K562 (cell line): Measurements from ENCODE around the gene RGS6. TPM values are rescaled to one million over a fixed set of nuclear protein-coding genes. Genes with fewer than 3 reads are reported as not detected.

Experiments used
- ATAC-seq: fragments of 200-7000 bp; cut with Tn5 transposase; 3 replicates; pipeline ENCODE4 v1.9.1; 2020; ENCODE audit warnings: moderate library complexity
- BruUV-seq: library from RNA; stranded (reverse); fragments of 400-500 nt; replicated peaks from 2 replicates; lab custom pipeline; 2021; lab: Mats Ljungman, UMichigan
- CTCF ChIA-PET: fragments of 300-600 bp; formaldehyde crosslinking; extraction: SDS; loops from one replicate; lab custom pipeline; 2021; ENCODE audit warnings: low intra/inter-chr PET ratio; lab: Yijun Ruan, JAX
- POLR2A ChIA-PET: fragments of 300-600, 350-650 bp; sonication (Branson Sonifier 250); formaldehyde crosslinking; extraction: SDS; loops from one replicate; lab custom pipeline; 2021; ENCODE audit warnings: antibody characterized with exemption, inconsistent platforms; lab: Yijun Ruan, JAX
- DNase-seq, 4 experiments: peaks; one replicate each; pipeline versions ENCODE4 v3.0.0 to v3.0.0-alpha.2; 2011 to 2018; ENCODE audit warnings: low spot score in 3 of 4, mixed read lengths in 3 of 4; ENCODE audit errors: extremely low read depth in 1 of 4
- FAIRE-seq: peaks from 2 replicates; lab custom pipeline; 2011; peaks lifted over from hg19 to GRCh38; lab: Jason Lieb, UNC
- H2AFZ ChIP-seq: 2 replicates; pipeline ENCODE4 v1.6.0; 2011; ENCODE audit warnings: low read depth, low read length, control low read depth, inconsistent platforms
- H3K27ac ChIP-seq: fragments of 200-600 bp; 3 replicates; pipeline ENCODE4 v1.8.0; 2011; ENCODE audit warnings: low read depth, mild to moderate bottlenecking, control low read depth, inconsistent platforms, low read length, moderate library complexity, mixed read lengths; ENCODE audit errors: extremely low read depth
- H3K27me3 ChIP-seq, 2 experiments: fragments of 300-600 bp in 1 of 2; 2 replicates in 1 of 2; 3 replicates in 1 of 2; pipeline versions ENCODE4 v1.6.0 to v1.8.0; 2011; ENCODE audit warnings: inconsistent platforms in 2 of 2, low read length in 2 of 2, mild to moderate bottlenecking in 1 of 2, mixed read lengths in 1 of 2, moderate library complexity in 1 of 2; ENCODE audit not compliant: control insufficient read depth in 2 of 2, insufficient read depth in 2 of 2
- H3K36me3 ChIP-seq: fragments of 300-600 bp; 3 replicates; pipeline ENCODE4 v1.8.0; 2011; ENCODE audit warnings: mild to moderate bottlenecking, low read length, inconsistent platforms; ENCODE audit not compliant: control insufficient read depth, insufficient read depth
- H3K4me1 ChIP-seq, 2 experiments: fragments of 200-600 bp in 1 of 2; replicated peaks in 1 of 2; 2 replicates in 1 of 2; 3 replicates in 1 of 2; pipeline versions ENCODE4 v1.5.1 to v1.8.0; 2011; ENCODE audit warnings: inconsistent platforms in 2 of 2, low read length in 2 of 2, mild to moderate bottlenecking in 1 of 2, mixed read lengths in 1 of 2, moderate library complexity in 1 of 2; ENCODE audit not compliant: control insufficient read depth in 2 of 2, insufficient read depth in 2 of 2
- H3K4me2 ChIP-seq: 2 replicates; pipeline ENCODE4 v1.6.1; 2011; ENCODE audit warnings: low read length, control low read depth, inconsistent platforms, mixed read lengths; ENCODE audit not compliant: insufficient read depth
- H3K4me3 ChIP-seq: fragments of 200-600 bp; sonication (generic), shearing (Covaris generic); 2 replicates; pipeline ENCODE4 v1.5.1; 2016; ENCODE audit warnings: control low read depth, inconsistent platforms
- H3K79me2 ChIP-seq: fragments of 200-600 bp; 3 replicates; pipeline ENCODE4 v1.8.0; 2011; ENCODE audit warnings: low read length, inconsistent platforms; ENCODE audit not compliant: control insufficient read depth, insufficient read depth
- H3K9ac ChIP-seq, 2 experiments: 2 replicates each; pipeline versions ENCODE4 v1.6.0 to v1.6.1; 2011; ENCODE audit warnings: low read depth in 2 of 2, low read length in 2 of 2, control low read depth in 1 of 2, inconsistent platforms in 1 of 2, mild to moderate bottlenecking in 1 of 2, mixed read lengths in 1 of 2; ENCODE audit not compliant: insufficient read depth in 1 of 2
- H3K9me1 ChIP-seq: one replicate; pipeline ENCODE4 v1.6.0; 2011; ENCODE audit warnings: inconsistent platforms, mild to moderate bottlenecking, low read length, moderate library complexity; ENCODE audit not compliant: control insufficient read depth, insufficient read depth
- H3K9me3 ChIP-seq: replicated peaks from 2 replicates; pipeline ENCODE4 v1.5.1; 2011; ENCODE audit warnings: low read depth, low read length, inconsistent platforms; ENCODE audit not compliant: control insufficient read depth, insufficient read depth
- H4K20me1 ChIP-seq: replicated peaks from 2 replicates; pipeline ENCODE4 v1.6.1; 2011; ENCODE audit warnings: low read length, inconsistent platforms, mixed read lengths; ENCODE audit not compliant: control insufficient read depth, insufficient read depth
- ARID2 ChIP-seq: fragments of 450-650 bp; IDR thresholded peaks from 2 replicates; pipeline ENCODE4 v1.6.1; 2017; ENCODE audit warnings: antibody characterized with exemption, mild to moderate bottlenecking
- CBX5 ChIP-seq: IDR thresholded peaks from 2 replicates; pipeline ENCODE4 v1.6.1; 2014; ENCODE audit warnings: low read depth, borderline replicate concordance
- CTCF ChIP-seq, 3 experiments: IDR thresholded peaks in 2 of 3; conservative IDR thresholded peaks in 1 of 3; 2 replicates each; pipeline ENCODE4 v1.5.1; 2011 to 2012; ENCODE audit warnings: low read length in 3 of 3, mild to moderate bottlenecking in 3 of 3, control low read depth in 2 of 3, improper control_type of control experiment in 1 of 3, inconsistent platforms in 1 of 3, low read depth in 1 of 3, mixed read lengths in 1 of 3, moderate library complexity in 1 of 3; ENCODE audit not compliant: insufficient read depth in 2 of 3
- DEAF1 ChIP-seq: fragments of 450-650 bp; formaldehyde crosslinking; IDR thresholded peaks from 2 replicates; pipeline ENCODE4 v1.4.0; 2020; ENCODE audit warnings: mild to moderate bottlenecking, moderate library complexity
- HMG20B ChIP-seq: fragments of 250-450 bp; sonication (Bioruptor Pico); IDR thresholded peaks from 2 replicates; pipeline ENCODE4 v1.5.0; 2021; ENCODE audit warnings: mild to moderate bottlenecking
- JUND ChIP-seq, 2 experiments: IDR thresholded peaks; 2 replicates in 1 of 2; 3 replicates in 1 of 2; pipeline ENCODE4 v1.6.1; 2011; ENCODE audit warnings: borderline replicate concordance in 2 of 2, low read depth in 2 of 2, low read length in 2 of 2, improper control_type of control experiment in 1 of 2, missing biosample characterization in 1 of 2, missing genetic modification characterization in 1 of 2, missing genetic modification reagents in 1 of 2
- KAT2B ChIP-seq: IDR thresholded peaks from one replicate; pipeline ENCODE4 v1.6.1; 2012; ENCODE audit warnings: low read depth, mild to moderate bottlenecking, control low read depth, inconsistent platforms, low read length, moderate library complexity
- MIER1 ChIP-seq: fragments of 450-650 bp; IDR thresholded peaks from 2 replicates; pipeline ENCODE4 v1.6.1; 2016; ENCODE audit warnings: antibody characterized with exemption, mild to moderate bottlenecking, low read depth
- RHOXF2B ChIP-seq: fragments of 250-450 bp; sonication (Bioruptor Pico); conservative IDR thresholded peaks from 2 replicates; pipeline ENCODE4 v1.5.1; 2021
- TRIM24 ChIP-seq, 2 experiments: fragments of 450-650 bp; IDR thresholded peaks; 2 replicates each; pipeline ENCODE4 v1.6.1; 2016
- ZNF133 ChIP-seq: fragments of 250-450 bp; sonication (Bioruptor Pico); IDR thresholded peaks from 2 replicates; pipeline ENCODE4 v1.4.0; 2020; ENCODE audit warnings: mild to moderate bottlenecking
- WGBS: fragments of 100-300 bp; shearing (Covaris generic); methylation state at CpG from one replicate; pipeline ENCODE4 v1.1.6; 2016; ENCODE audit warnings: low coverage, mixed read lengths; ENCODE audit not compliant: insufficient coverage; ENCODE audit errors: missing lambda C conversion rate; 5-methylcytosine and 5-hydroxymethylcytosine counted together
- in situ Hi-C: fragments of 300-500 bp; cut with MboI; formaldehyde crosslinking; loops from 4 replicates; pipeline ENCODE4 v1.15.0; 2018; ENCODE audit warnings: inconsistent platforms, mixed read lengths
- intact Hi-C: fragments of 100-400 bp; cut with micrococcal nuclease; formaldehyde crosslinking; loops from 2 replicates; pipeline ENCODE4 v1.14.2; 2022
- polyA plus RNA-seq, 8 experiments: library from polyadenylated mRNA; depleted of rRNA in 4 of 8; stranded (reverse) in 5 of 8; unstranded in 3 of 8; fragments of >200 nt; fragmentation: Nextera tagmentation in 2 of 8; fragmentation: Illumina TruSeq in 1 of 8; extraction: Ambion mirVana in 2 of 8; extraction: Trizol in 1 of 8; gene quantifications; 2 replicates each; pipeline versions ENCODE4 v1.2.1 to v1.2.3, GENCODE V29; 2011 to 2014; ENCODE audit warnings: inconsistent platforms in 1 of 8, missing spikeins in 1 of 8
- total RNA-seq, 7 experiments: library from RNA; depleted of rRNA in 6 of 7; stranded (reverse); fragments of >200 nt in 6 of 7; fragmentation: Illumina TruSeq in 2 of 7; extraction: Trizol in 2 of 7; gene quantifications; 2 replicates each; pipeline versions ENCODE4 v1.2.1 to v1.2.3, GENCODE V29; 2011 to 2021; ENCODE audit warnings: low replicate concordance in 1 of 7
- TF ChIP-seq, protein P1 (sequence below): fragments of 450-650 bp; formaldehyde crosslinking; IDR thresholded peaks from 2 replicates; pipeline ENCODE4 v1.4.0; 2020; ENCODE audit warnings: mild to moderate bottlenecking, mixed read lengths

The RGS6 gene
- total and polyA plus RNA-seq, 9 of the 15 experiments (the other 6 are each of a cell fraction or from before 2014, with no cell fraction given) = not detected

DNA sequence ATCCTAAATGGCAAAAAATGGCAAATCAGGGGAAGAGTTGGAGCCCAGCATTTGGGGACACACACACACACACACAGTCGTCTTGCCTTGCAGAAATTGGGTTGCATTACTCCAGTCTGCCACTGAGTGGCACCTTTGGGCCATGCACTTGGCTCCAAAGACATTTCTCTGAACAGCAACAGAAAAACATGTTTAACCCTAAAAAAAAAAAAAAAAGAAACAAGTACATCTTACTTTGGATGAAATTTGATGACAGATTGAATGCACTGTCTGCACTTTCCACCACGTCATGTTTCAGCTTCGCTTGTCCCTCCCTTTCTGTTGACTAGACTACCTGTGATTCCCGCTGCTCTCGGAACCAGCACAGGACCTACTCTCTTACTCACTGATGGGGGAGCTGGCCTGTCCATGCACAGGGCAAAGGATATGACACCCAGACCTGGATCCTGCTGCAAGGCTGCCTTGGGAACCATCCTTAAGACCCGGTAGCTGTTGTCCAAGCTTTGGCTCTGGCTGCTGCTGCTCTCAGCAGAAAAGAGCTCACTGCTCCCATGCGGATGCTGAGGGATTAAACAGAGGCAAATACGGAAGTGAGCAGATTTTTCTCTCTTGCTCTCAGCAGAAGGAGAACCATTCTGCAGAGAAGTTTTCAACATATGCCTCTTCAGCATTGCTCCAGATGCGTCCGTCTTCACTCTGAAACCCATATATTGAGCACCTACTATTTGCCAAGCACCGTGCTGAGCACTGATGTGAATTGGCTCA lies 584.9 kb downstream of the RGS6 start:
- Histone ChIP-seq H3K4me2 (no peak overlapping the region), H3K4me3 (no peak overlapping the region), H3K9me1 (no peaks in the 10 kb centered on the region), H3K9me3 (no peaks in the 10 kb centered on the region), H4K20me1 (no peaks in the 10 kb centered on the region), H3K79me2 (no peaks in the 10 kb centered on the region), H3K36me3 (no peaks in the 10 kb centered on the region), H3K9ac (no peak overlapping the region), H2AFZ (no peak overlapping the region), H3K4me1 (no peaks in the 10 kb centered on the region; a peak in 1 of 5 replicates), H3K27ac (no peak overlapping the region), H3K27me3 (no peaks in the 10 kb centered on the region; a peak in 1 of 5 replicates)
- DNase-seq = peak; percentile 13 to 70 (median 40)
- WGBS = 17% methylated on average over 9 of the region's 11 CpGs
- in situ Hi-C loops = loop anchor here (10.0 to 25.0 kb wide), 2 partner anchors 718 to 945 kb away; partner anchors contain the start of genes NUMB and PAPLN
- BruUV-seq = no TSS peak
- ATAC-seq = peak; percentile 85
- peak; percentile 86 for FAIRE-seq
- ChIA-PET CTCF (interaction anchor here (0.7 to 2.6 kb wide), 5 partner anchors 302 to 431 kb away, joined by 3 to 23 read pairs (median 4); no protein-coding TSS in a partner anchor), POLR2A (interaction anchor here (0.6 to 1.1 kb wide), 2 partner anchors 60 to 392 kb away, joined by 3 to 5 read pairs; no protein-coding TSS in a partner anchor)
- intact Hi-C loops = loop anchor here (1.0 to 10.0 kb wide), 4 partner anchors 300 to 958 kb away; no protein-coding TSS in a partner anchor
- TF ChIP-seq RHOXF2B (CRISPR knock-in tag) (no peak), CTCF (IDR thresholded peaks at IDR 0.05 in 2 of 3, conservative IDR thresholded peaks at IDR 0.05 in 1 of 3; ENCODE audit: insufficient read depth in 2 of 3, low read depth in 1 of 3, low read length in 3 of 3) (peak; percentile 63 to 82 (median 78)), MIER1 (no peak), TRIM24 (IDR thresholded peaks at IDR 0.05) (no peak), CBX5 (no peak), HMG20B (no peak), JUND (IDR thresholded peaks at IDR 0.05; ENCODE audit: borderline replicate concordance, low read depth, low read length) (no peak), JUND (tag; IDR thresholded peaks at IDR 0.05; ENCODE audit: borderline replicate concordance, low read depth, low read length) (no peak), ZNF133 (no peak), DEAF1 (CRISPR knock-in tag) (peak; percentile 47; the same call in 1 of the 2 replicates), KAT2B (no peak), ARID2 (0 out of 2 replicates have a peak, but pooled peaks have one; percentile 31)
- TF ChIP-seq, protein P1, sequence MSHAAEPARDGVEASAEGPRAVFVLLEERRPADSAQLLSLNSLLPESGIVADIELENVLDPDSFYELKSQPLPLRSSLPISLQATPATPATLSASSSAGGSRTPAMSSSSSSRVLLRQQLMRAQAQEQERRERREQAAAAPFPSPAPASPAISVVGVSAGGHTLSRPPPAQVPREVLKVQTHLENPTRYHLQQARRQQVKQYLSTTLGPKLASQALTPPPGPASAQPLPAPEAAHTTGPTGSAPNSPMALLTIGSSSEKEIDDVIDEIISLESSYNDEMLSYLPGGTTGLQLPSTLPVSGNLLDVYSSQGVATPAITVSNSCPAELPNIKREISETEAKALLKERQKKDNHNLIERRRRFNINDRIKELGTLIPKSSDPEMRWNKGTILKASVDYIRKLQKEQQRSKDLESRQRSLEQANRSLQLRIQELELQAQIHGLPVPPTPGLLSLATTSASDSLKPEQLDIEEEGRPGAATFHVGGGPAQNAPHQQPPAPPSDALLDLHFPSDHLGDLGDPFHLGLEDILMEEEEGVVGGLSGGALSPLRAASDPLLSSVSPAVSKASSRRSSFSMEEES = no peak
